ENCODE data around the gene ZNF480.
"Not testable (repeated sequence)": the region's sequence is repeated elsewhere in the genome, so short reads cannot be mapped to it uniquely, and the experiment has no call there.

ZNF480 gene

DNA sequence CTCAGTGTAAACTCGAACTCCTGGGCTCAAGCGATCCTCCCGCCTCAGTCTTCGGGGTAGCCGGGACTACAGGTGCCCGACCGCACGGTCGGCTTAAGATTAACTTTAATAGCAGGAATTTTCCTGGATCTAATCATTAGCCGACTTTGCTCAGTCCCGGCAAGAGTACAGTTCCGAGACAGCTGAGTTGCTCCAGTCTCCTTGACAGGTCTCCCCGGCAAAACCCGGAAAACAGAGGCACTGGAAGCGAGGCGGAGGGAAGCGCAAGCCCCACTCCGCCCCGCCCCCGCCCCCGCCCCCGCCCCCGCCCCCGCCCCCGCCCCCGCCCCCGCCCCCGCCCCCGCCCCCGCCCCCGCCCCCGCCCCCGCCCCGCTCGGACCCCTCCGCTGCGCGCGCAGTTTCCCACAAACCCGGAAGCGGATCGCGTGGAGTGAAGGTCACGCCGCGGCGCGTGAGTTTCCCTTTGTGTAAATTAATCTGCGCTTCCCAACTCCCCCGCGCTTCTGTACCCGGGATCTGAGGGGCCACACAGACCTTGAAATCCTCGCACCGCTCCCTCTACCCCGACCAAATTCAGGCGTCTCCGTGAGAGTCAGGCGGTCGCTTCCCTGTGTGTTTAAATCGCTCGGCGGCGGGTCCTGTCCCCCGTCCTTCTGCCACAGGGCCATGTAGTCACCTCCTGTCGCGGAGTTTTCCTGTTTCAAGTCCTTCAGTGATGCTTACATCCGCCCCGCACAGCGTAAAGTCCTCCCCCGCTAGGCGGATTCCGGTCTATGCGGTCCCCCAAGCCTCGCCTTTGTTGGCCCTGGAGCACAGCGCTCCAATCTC, at the start of gene ZNF480:
ZNF480 (plus strand) TSS at position 397 of the 828 bp plus-strand sequence. CDS start 3,244 bp downstream, outside the sequence.
- peak; percentile 90 for DNase-seq

- DNase-seq = peak; percentile 72
These were observed 48.7 kb upstream of the ZNF480 start for GRCh38 chr19:52248241-52248640.

DNA sequence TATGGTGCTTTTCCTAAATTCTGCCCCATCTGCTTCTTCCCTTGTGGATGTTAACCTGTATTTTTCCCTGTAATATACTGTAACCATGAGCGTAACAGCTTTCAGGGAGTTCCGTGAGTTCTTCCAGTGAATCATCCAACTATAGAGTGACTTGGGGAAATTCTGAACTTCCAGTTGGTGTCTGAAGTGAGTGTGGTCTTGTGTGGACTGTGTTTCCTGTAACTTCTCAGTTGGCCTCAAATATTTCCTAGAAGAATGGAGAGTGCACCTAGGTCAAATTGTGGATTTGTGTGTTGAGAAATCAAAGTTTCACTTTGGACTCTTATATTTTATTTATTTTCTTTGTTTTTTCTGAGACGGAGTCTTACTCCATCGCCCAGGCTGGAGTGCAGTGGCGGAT, 38.5 kb upstream of the ZNF480 start:
- DNase-seq = no peak

DNA sequence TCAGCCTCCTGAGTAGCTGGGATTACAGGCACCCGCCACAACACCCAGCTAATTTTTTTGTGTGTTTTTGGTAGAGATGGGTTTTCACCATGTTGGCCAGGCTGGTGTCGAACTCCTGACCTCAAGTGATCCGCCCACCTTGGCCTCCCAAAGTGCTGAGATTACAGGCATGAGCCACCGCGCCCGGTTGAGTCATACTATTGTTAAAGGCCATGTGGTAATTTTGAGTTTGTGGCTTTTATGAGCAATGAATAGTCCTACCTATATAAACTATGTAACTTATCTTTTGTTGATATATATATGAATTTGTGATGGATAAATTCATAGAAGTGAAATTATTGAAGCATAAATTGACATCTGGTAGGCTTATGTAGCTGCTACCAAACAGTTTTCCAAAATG, 31.4 kb upstream of the ZNF480 start:
- not testable (repeated sequence) for DNase-seq

DNA sequence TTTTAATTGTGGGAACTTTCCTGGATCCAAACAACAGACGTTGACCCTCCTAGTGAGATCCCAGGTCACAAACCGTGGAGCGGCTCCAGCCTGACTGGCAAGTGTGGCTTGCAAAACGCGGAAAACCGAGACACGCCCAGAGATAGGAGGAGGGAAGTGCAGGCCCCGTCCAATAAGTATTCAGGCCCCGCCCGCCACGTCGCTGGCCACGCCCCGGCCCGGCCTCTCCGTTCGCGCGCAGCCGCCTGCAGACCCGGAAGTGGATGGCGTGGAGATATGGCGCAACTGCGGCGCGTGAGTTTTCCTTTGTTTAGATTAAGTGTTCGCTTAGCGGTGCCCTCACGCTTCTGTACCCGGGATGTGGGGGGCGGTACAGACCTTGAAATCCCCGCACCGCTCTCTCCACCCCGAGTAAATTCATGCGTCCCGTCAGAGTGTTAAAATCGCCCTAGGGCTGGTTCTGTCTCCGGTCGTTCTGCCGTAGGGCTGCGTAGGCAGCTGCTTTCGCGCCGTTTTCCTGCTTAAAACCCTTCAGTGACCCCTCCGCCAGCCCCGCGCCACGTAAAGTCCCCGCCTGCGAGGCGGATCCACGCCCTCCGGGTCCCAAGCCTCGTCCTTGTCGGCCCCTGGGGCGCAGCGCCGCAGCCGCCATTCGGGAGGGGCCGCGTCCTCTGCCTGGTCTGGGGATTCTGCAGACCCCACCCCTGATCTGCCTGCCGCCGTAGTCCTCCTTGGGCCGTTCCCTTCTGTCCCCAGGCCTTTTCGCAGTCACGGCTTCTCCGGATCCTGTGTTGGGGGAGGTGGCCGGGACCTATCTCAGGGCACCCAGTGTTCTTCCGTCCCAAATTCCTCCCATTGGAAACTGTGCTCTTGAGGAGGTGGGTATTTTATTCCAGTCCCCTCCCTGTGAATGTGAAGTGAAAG, 27.4 kb upstream of the ZNF480 start, which contains the start of gene ZNF766:
ZNF766 (plus strand) TSS at position 250 of the 924 bp plus-strand sequence; CDS start at position 277, 27 bp downstream.
- DNase-seq = peak; percentile 99

DNA sequence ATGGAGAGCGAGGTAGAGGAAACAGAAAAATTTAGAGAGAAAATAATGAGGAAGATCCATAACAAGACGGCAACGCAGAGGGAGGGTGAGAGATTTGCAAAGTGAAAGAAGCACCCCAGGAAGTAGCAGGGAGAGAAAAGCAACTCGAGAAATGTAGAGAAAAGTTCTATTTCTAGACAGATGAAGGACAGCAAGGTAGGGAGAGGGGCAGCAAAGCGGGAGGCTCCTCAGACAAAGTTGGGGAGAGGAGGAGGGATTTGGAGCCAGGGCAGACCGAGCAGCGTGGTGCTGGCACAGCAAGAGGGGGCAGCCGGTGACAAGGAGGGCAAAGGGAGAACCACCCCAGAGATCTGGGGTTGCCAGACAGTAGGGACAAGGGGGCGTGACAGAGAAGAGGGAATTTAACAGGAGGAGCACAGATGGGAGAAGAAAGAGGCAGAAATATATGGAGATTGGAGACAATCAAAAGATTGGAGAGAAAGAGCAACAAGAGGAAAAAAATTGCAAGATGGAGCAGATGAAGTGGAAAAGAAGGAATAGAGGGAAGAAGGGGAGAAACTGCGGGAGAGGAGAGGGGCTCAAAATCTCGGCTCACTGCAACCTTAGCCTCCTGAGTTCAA, 26.6 kb upstream of the ZNF480 start:
- peak; percentile 9 for DNase-seq

- DNase-seq = no peak
These were observed 23.7 kb upstream of the ZNF480 start for GRCh38 chr19:52273301-52273700.

DNA sequence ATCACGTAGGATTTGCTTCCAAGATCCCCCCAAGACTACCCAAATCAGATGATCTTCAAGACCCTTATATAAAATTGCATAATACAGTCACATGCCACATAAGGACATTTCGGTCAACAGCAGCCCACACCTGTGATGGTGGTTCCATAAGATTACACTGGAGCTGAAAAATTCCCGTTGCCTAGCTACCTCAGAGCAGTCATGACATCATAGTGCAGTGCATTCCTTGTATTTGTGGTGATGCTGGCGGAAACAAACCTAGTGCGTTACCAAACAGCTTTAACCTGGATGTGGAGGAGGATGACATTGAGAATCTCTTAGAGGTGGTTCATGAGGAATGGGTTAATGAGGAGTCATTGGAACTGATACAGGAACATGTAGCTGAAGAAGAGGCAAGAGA, 22.8 kb upstream of the ZNF480 start:
- DNase-seq = no peak

DNA sequence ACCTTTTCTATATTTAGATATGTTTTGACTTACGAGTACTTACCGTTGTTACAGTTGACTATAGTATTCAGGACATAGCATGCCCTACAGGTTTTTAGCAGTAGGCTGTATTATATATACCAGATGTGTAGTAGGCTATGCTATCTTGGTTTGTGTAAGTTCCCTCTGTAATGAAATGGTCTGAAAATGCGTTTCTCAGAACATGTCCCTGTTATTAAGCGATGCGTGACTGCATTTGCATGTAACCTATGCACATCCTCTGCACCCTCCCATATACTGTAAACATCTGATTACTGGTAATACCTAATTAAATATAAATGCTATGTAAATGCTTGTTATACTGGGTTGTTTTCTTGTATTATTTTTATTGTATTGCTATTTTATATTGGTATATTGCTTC, 21.0 kb upstream of the ZNF480 start:
- DNase-seq = no peak

GRCh38 chr19:52277471-52277870, 19.5 kb upstream of the ZNF480 start:
- DNase-seq = no peak

DNA sequence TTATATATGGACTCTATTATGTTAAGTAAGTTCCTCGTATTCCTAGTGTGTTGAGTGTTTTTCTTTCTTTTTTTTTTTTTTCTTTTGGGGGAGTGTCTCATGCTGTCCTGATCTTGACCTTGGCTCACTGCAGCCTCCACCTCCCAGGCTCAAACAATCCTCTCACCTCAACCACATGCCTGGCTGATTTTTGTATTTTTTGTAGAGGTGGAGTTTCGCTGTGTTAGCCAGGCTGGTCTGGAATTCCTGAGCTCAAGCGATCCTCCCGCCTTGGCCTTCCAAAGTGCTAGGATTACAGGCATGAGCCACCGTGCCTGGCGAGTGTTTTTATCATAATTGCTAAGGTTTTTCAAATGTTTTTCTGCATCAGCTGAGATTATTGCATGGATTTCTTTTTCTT, 10.7 kb upstream of the ZNF480 start:
- DNase-seq = no peak

DNA sequence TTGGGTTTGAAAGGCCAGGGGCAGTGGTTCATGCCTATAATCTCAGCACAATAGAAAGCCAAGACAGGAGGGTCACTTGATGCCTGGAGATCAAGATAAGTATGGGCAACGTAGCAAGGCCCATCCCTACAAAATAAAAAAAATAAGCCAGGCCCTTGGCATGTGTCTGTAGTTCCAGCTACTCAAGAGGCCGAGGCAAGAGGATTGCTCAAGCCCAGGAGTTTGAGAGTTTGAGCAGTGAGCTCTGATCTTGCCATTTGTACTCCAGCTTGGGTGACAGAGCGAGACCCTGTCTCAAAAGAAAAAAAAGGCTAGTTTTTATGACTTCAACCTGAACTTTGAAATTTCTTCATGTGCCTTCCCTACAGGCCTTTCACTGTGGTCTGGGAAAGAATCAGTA, 5.2 kb upstream of the ZNF480 start:
- DNase-seq = no peak

- DNase-seq = not testable (repeated sequence)
These were observed 4.0 kb upstream of the ZNF480 start for GRCh38 chr19:52292946-52293345.

- no peak for DNase-seq
These were observed 583 bp upstream of the ZNF480 start for GRCh38 chr19:52296400-52296772.

DNA sequence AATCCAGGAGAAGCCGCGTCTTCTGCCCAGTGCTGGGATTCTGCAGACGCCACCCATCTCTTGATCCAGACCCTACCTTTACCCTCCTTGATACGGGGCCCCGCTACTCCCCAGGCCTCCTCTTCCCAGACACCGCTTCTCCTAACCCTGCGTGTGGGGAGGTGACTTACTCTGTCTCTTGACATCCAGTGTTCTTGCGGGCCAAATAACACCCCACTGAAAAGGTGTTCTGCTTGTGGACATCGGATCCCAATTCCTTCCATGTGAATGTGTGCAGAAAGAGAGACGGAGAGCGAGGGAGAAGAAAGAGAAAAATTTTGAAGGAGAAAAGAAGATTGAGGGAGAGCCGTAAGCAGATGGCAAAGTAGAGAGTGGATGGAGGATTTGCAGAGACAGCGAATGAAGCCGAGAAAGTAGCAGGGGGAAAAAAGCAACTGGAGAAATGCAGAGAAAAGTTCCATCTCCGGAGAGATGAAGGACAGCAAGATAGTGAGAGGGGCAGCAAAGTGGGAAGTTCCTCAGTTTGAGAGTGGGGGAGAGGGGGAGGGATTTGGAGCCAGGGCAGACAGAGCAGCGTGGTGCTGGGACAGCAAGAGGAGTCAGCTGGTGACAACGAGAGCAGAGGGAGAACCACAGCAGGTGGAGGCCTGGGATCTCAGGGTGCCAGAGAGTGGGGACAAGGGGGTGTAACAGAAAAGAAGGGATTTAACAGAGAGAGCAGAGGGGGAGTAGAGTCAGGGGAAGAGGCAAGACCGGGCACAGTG, 814 bp downstream of the ZNF480 start:
- no peak for DNase-seq

DNA sequence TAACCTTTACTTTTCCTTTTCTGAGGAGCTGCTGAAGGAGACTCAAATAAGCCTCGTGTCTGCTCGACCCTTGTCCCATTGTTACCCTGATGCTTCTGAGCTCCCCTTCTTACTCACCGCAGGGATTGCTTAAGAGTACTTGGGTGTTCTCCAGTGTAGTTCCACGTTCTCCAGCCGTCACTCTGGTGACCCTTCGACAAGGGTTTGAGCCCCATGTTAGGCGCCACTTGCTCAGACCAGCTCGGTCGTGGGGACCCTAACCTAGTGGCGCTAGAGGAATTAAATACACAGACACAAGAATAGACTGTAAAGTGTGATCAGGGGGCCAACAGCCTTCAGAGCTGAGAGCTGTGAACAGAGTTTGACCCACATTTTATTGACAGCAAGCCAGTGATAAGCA, 10.3 kb downstream of the ZNF480 start:
- peak; percentile 6 for DNase-seq

- DNase-seq = no peak
These were observed 25.5 kb downstream of the ZNF480 start for GRCh38 chr19:52322429-52322828.

DNA sequence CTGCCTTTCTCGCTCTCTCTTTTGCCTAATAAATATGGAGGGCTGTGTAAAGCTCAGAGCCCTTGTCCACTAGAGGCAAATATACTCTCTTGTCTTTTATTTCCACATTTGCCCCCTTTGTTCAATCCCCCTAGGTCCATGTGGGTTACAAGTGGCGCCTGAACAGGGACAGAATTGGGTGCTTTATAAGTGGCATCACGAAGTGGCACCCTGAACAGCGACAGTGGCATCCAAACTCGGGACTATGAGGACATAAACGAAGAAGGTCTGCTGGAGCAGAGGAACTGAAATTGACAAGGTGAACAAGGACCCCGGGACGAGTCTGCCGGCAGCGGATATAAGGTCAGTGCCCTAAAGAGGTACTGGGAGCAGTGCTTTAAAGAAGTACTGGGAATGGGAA, 34.8 kb downstream of the ZNF480 start:
- DNase-seq = no peak

DNA sequence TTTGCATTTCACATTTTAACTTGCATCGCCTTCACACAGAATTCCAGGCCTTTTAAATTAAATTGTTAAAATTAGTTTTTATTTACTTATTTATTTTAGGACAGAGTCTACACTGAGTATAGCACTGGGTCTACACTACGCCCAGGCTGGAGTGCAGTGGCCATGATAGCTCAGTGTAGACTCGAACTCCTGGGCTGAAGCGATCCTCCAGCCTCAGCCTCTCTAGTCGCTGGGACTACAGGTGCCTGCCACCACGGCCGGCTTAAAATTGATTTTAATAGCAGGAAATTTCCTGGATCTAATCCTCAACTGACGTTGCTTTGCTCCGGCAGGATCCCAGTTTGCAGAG, 38.8 kb downstream of the ZNF480 start:
- no peak for DNase-seq

DNA sequence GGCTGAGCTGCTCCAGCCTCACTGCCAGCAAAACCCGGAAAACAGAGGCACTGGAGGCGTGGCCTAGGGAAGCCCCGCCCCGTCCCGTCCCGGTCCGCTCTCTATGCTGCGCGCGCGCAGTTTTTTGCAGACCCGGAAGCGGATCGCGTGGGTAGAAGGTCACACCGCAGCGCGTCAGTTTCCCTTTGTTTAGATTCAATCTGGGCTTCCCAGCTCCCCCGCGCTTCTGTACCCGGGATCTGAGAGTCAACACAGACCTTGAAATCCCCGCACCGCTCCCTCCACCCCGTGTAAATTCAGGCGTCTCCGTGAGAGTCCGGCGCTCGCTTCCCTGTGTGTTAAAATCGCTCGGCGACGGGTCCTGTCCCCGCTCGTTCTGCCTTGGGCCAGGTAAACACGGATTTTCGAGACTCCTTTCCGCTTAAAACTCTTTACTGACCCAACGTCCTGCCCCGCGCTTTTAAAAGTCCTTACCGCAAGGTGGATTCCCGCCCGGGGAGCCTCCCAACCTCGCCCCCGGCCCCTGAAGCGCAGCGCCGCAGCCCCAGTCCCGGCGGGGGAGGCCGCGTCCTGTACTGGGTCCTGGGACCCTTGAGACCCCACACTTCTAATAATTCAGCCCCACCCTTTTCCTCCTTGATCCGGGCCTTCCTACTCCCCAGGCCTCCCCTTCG, 39.3 kb downstream of the ZNF480 start, which contains the start of gene ZNF610:
ZNF610 (plus strand) TSS at position 127 of the 674 bp plus-strand sequence. CDS start 12,930 bp downstream, outside the sequence.
- peak; percentile 88 for DNase-seq

GRCh38 chr19:52336791-52337381, 39.9 kb downstream of the ZNF480 start:
- no peak for DNase-seq
